ENCODE measurements around the gene INSL3.

DNA sequence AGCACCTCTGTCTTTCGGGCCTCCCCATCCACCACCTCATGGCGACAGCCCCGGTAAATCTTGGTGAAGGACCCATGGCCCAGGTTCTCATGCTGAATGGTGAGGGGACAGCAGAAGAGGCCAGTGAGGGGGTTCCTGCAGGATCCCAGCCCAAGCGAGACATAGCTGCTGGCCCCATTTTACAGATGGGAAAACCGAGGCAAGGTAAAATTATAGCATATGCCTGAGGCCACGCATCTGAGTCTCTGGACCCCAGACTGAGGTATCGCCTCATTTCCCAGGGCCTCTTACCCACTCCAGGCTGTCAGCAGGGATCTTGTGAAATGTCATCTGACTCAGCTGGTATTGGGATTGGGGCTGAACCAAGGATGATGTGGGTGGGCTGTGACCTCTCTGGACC, 16.7 kb upstream of the INSL3 start:
- TF ChIP-seq CTCF (IDR thresholded peaks at IDR 0.05; ENCODE audit: low read length) (no peak), EZH2 (optimal IDR thresholded peaks at IDR 0.05; ENCODE audit: low read depth, low read length) (no peak)
